Esophagus mucosa (tissue), 1 donor: ENCODE measurements around the gene OBSCN. TPM values are rescaled to one million over a fixed set of nuclear protein-coding genes. Genes with fewer than 3 reads are reported as not detected.

Experiments
- ATAC-seq: fragments of 200-7000 bp; cut with Tn5 transposase; one replicate; pipeline ENCODE4 v1.9.1; 2020
- total RNA-seq: library from RNA; stranded (reverse); gene quantifications from one replicate; pipeline ENCODE4 v1.2.4, GENCODE V29; 2023
- donor health status: DM: yes; HTN: yes; CAD: no.

Gene OBSCN
- total RNA-seq, 1 donor from 2014 or later, result 9.8 TPM

- ATAC-seq, result no peak
Observed at GRCh38 chr1:228277491-228278431, 69.9 kb downstream of the OBSCN start.

GRCh38 chr1:228278432-228278941 is 70.6 kb downstream of the OBSCN start:
- ATAC-seq, result no peak

DNA sequence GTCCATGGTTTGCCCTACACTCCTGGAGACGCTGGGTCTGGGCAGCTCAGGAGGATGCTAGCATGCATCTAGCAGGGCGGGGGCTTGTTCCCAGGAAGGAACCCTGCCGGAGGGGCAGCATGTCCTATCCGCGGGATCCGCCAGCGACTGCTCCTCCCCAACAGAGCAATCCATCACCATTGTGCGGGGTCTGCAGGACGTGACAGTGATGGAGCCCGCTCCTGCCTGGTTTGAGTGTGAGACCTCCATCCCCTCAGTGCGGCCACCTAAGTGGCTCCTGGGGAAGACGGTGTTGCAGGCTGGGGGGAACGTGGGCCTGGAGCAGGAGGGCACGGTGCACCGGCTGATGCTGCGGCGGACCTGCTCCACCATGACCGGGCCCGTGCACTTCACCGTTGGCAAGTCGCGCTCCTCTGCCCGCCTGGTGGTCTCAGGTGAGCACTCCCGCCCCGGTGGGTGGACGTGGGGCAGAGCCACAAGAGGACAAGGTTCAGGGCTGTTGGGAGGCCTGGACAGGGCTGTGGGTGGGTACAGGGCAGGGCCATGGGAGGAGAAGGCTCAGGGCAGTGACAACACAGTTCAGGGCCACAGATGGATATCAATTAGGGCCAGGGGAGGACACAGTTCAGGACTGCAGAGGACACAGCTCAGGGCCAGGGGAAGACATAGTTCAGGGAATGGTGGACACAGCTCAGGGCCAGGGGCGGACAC is 71.3 kb downstream of the OBSCN start:
- ATAC-seq, result no peak

- no peak for ATAC-seq
Observed at GRCh38 chr1:228279722-228280105, 71.9 kb downstream of the OBSCN start.

DNA sequence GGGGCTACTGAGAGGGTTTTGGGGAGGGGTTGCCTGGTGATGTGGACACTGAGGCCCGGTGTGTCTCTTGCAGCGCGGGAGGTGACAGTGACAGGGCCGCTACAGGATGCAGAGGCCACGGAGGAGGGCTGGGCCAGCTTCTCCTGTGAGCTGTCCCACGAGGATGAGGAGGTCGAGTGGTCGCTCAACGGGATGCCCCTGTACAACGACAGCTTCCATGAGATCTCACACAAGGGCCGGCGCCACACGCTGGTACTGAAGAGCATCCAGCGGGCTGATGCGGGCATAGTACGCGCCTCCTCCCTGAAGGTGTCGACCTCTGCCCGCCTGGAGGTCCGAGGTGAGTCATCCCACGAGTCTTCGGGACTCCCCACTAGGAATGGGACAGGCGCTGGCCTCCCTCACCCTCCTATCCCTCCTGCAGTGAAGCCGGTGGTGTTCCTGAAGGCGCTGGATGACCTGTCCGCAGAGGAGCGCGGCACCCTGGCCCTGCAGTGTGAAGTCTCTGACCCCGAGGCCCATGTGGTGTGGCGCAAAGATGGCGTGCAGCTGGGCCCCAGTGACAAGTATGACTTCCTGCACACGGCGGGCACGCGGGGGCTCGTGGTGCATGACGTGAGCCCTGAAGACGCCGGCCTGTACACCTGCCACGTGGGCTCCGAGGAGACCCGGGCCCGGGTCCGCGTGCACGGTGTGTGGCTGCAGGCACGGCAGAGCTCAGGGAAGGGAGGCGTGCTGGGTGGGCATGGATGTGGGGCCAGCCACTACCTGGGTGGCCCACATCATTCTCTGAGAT is 72.5 kb downstream of the OBSCN start:
- no peak for ATAC-seq

- no peak for ATAC-seq
Observed at GRCh38 chr1:228280961-228281591, 73.2 kb downstream of the OBSCN start.

- ATAC-seq, result no peak
Observed at GRCh38 chr1:228281631-228282328, 73.9 kb downstream of the OBSCN start.

- ATAC-seq, result no peak
Observed at GRCh38 chr1:228282329-228283042, 74.6 kb downstream of the OBSCN start.

GRCh38 chr1:228283043-228283371 is 75.2 kb downstream of the OBSCN start:
- ATAC-seq, result no peak

GRCh38 chr1:228283476-228284147 is 75.8 kb downstream of the OBSCN start:
- no peak for ATAC-seq

DNA sequence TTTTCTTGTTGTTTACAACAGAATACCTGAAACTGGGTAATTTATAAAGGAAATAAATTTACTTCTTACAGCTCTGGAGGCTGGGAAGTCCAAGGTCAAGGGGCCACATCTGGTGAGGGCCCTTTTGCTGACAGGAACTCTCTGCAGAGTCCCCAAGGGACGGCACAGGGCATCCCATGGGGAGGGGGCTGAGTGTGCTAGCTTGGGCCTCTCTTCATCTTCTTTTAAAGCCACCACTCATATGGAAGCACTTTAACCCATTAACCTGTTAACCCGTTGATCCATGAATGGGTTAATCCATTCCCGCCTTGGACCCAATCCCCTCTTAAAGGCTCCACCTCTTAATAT is 76.3 kb downstream of the OBSCN start:
- ATAC-seq, result no peak

- no peak for ATAC-seq
Observed at GRCh38 chr1:228284521-228284920, 76.7 kb downstream of the OBSCN start.

DNA sequence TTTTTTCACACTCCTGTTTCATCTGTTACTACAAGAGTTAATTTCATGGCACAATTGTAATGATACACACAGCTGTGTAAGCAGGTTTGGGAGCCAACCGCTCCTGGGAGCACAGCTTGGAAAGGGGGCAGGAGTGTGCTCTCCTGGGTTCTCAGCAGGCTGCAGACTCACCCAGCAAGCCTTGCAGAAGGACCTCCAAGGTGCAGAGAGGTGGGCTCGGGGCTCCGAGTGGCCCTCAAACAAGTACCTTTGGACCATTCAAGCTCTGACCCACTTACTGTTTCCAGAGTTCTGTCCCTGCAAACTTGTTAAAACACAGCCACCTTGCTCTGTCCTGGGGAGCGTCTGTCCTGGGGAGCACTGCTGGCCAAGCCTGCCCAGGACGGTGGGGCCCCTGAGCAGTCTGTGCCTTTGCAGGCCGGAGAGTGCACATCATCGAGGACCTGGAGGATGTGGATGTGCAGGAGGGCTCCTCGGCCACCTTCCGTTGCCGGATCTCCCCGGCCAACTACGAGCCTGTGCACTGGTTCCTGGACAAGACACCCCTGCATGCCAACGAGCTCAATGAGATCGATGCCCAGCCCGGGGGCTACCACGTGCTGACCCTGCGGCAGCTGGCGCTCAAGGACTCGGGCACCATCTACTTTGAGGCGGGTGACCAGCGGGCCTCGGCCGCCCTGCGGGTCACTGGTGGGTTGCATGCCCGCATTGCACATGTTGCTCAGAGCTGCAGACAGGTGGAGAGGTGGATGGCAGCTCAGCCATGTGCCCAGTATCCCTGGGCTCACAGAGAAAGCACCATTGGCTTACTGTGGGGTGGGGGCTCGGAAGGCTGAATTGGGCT is 78.0 kb downstream of the OBSCN start:
- no peak for ATAC-seq

DNA sequence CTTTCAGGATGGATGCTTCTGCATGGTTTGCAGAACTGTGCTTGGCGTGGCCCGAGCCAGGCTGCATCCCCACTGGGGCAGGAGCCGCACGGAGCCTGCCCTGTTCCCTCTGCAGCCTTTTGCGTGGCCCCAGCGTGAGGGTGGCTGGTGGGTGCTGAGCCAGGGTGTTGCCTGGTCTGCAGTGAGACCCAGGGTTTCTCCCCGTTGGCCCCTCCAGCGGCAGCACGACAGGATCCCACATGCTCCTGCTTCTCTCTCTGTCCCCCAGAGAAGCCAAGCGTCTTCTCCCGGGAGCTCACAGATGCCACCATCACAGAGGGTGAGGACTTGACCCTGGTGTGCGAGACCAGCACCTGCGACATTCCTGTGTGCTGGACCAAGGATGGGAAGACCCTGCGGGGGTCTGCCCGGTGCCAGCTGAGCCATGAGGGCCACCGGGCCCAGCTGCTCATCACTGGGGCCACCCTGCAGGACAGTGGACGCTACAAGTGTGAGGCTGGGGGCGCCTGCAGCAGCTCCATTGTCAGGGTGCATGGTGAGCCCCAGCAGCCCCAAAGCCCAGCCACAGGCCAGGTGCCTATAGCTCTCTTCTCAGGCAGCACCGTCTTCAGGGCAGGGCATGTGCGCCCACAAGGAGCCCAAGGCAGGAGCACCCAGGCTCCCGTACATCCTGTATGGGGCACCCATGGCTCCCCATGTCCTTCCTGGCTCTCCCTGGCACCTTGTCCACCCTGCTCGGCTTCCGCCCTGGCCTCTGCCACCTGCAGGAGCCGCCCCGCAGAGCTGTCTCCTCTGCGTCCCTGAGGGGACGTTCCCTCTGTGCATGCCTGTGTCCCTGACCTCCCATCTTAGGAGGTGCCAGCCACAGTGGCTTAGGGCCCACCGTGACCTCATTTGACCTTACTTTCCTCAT is 78.9 kb downstream of the OBSCN start:
- ATAC-seq, result no peak

DNA sequence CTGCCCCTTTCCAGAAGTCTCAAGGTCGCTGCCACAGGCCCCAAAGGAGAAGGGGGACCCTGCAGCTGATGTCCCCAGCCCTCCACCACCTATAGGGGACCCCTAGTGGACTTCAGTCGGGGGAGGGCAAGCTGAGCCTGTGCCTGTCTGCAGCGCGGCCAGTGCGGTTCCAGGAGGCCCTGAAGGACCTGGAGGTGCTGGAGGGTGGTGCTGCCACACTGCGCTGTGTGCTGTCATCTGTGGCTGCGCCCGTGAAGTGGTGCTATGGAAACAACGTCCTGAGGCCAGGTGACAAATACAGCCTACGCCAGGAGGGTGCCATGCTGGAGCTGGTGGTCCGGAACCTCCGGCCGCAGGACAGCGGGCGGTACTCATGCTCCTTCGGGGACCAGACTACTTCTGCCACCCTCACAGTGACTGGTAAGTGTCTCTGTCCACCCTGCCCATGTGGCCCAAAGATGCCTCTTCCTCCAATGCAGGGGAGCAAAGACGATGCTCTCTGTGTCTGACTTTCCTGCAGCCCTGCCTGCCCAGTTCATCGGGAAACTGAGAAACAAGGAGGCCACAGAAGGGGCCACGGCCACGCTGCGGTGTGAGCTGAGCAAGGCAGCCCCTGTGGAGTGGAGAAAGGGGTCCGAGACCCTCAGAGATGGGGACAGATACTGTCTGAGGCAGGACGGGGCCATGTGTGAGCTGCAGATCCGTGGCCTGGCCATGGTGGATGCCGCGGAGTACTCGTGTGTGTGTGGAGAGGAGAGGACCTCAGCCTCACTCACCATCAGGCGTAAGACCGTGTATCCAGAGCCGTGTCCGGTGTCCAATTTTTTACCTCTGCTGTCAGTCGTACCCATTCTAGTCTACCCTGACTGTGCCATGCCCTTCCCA is 79.9 kb downstream of the OBSCN start:
- ATAC-seq, result no peak

- no peak for ATAC-seq
Observed at GRCh38 chr1:228288536-228289238, 80.8 kb downstream of the OBSCN start.
